Small intestine (tissue), 7 donors: ENCODE data around the gene VSIG8. TPM values are rescaled to one million over a fixed set of nuclear protein-coding genes. Genes with fewer than 3 reads are reported as not detected.
A peak's percentile ranks its signal among the peaks of the same experiment; 100 is the strongest.
"Not testable (repeated sequence)": the region's sequence is repeated elsewhere in the genome, so short reads cannot be mapped to it uniquely, and the experiment has no call there.

Source experiments
- DNase-seq, 2 donors: peaks; one replicate each; pipeline versions ENCODE4 v3.0.0 to v3.0.0-alpha.2; 2013
- FAIRE-seq: peaks from 2 replicates; lab custom pipeline; 2012; peaks lifted over from hg19 to GRCh38; lab: Jason Lieb, UNC
- H3K27ac ChIP-seq, 3 donors: one replicate each; pipeline ENCODE4 v1.5.1; 2013; ENCODE audit warnings: low read length in 2 of 3, mild to moderate bottlenecking in 2 of 3, control low read depth in 1 of 3, inconsistent platforms in 1 of 3, low read depth in 1 of 3, moderate library complexity in 1 of 3
- H3K27me3 ChIP-seq, 3 donors: one replicate each; pipeline ENCODE4 v1.6.1; 2013; ENCODE audit warnings: low read length in 3 of 3, inconsistent platforms in 1 of 3; ENCODE audit not compliant: control insufficient read depth in 3 of 3, insufficient read depth in 3 of 3
- H3K36me3 ChIP-seq, 3 donors: one replicate each; pipeline ENCODE4 v1.6.1; 2013; ENCODE audit warnings: low read length in 3 of 3, inconsistent platforms in 1 of 3, low read depth in 1 of 3, mild to moderate bottlenecking in 1 of 3, moderate library complexity in 1 of 3; ENCODE audit not compliant: control insufficient read depth in 3 of 3, insufficient read depth in 2 of 3
- H3K4me1 ChIP-seq, 3 donors: one replicate each; pipeline ENCODE4 v1.6.1; 2013; ENCODE audit warnings: low read length in 2 of 3, inconsistent platforms in 1 of 3, low read depth in 1 of 3, mild to moderate bottlenecking in 1 of 3, moderate library complexity in 1 of 3; ENCODE audit not compliant: control insufficient read depth in 3 of 3, insufficient read depth in 2 of 3
- H3K4me3 ChIP-seq, 3 donors: one replicate each; pipeline ENCODE4 v1.5.1; 2013; ENCODE audit warnings: low read length in 3 of 3, control low read depth in 1 of 3, inconsistent platforms in 1 of 3, low read depth in 1 of 3, mild to moderate bottlenecking in 1 of 3, moderate library complexity in 1 of 3
- H3K9me3 ChIP-seq, 2 donors: one replicate each; pipeline ENCODE4 v1.6.1; 2013; ENCODE audit warnings: low read depth in 1 of 2, low read length in 1 of 2; ENCODE audit not compliant: control insufficient read depth in 2 of 2, insufficient read depth in 1 of 2
- WGBS, 3 donors: extraction: QIAGEN DNeasy Blood & Tissue Kit; methylation state at CpG; one replicate each; pipeline ENCODE4 v1.1.7; 2013; 5-methylcytosine and 5-hydroxymethylcytosine counted together
- polyA plus RNA-seq, 4 donors: library from polyadenylated mRNA; stranded (reverse) in 3 of 4; unstranded in 1 of 4; fragments of 200-250 nt in 3 of 4; fragments of 120-200 nt in 1 of 4; gene quantifications; one replicate each; pipeline versions ENCODE4 v1.2.1 to v1.2.3, GENCODE V29; 2013
- donor health status: healthy with polysubstance abuse.
- donor health status: control.
- donor health status: control.
- donor health status: Bipolar disorder and iron deficiency.
- donor health status: healthy.

The VSIG8 gene
- polyA plus RNA-seq, 4 donors, result 0.09 to 0.19 TPM; not detected in 2

GRCh38 chr1:159900086-159900680 is 37.7 kb upstream of the VSIG8 start, which contains the start of gene CFAP45:
CFAP45 (minus strand) TSS chr1:159900165; CDS start chr1:159900098, 67 bp downstream.
- peaks cover 0 to 6% of the 10 kb centered on the region in 2 donors for H3K9me3 ChIP-seq
- 9 to 20% (median 11%) methylated on average over 30 of the region's 30 CpGs for WGBS, 3 donors
- FAIRE-seq (no peak), DNase-seq (peak; percentile 91 to 94)
- H3K27me3 ChIP-seq, result no peaks in the 10 kb centered on the region
- peak within 1 kb of the TSS; percentile 13 to 62 (median 46) for H3K27ac ChIP-seq
- peaks cover 0 to 19% (median 9%) of the 10 kb centered on the region in 3 donors for H3K4me1 ChIP-seq
- H3K4me3 ChIP-seq, result peak within 1 kb of the TSS in 1 of 3 donors; percentile 11
- H3K36me3 ChIP-seq, result no peaks in the 10 kb centered on the region

GRCh38 chr1:159899634-159900033 is 37.2 kb upstream of the VSIG8 start:
- not testable (repeated sequence) for H3K36me3 ChIP-seq, H3K27ac ChIP-seq, FAIRE-seq, H3K9me3 ChIP-seq, H3K4me3 ChIP-seq, H3K27me3 ChIP-seq, DNase-seq
- peaks cover 0 to 19% (median 9%) of the 10 kb centered on the region in 3 donors for H3K4me1 ChIP-seq
- 84 to 90% (median 89%) methylated on average over 11 to 14 of the region's 15 CpGs for WGBS, 3 donors

GRCh38 chr1:159898527-159898926 is 36.1 kb upstream of the VSIG8 start:
- no peaks in the 10 kb centered on the region for H3K27me3 ChIP-seq
- H3K36me3 ChIP-seq, result no peaks in the 10 kb centered on the region
- WGBS, 3 donors, result 84 to 85% (median 85%) methylated on average over 3 of the region's 3 CpGs
- no peak overlapping the region for H3K27ac ChIP-seq
- H3K4me3 ChIP-seq, result no peak overlapping the region
- no peak for FAIRE-seq
- no peaks in the 10 kb centered on the region for H3K9me3 ChIP-seq
- H3K4me1 ChIP-seq, result peaks cover 0 to 19% (median 9%) of the 10 kb centered on the region in 3 donors
- DNase-seq, result no peak

GRCh38 chr1:159897962-159898361 is 35.5 kb upstream of the VSIG8 start:
- H3K4me1 ChIP-seq, result peaks cover 0 to 19% (median 9%) of the 10 kb centered on the region in 3 donors
- WGBS, 3 donors, result 89 to 94% (median 93%) methylated on average over 3 of the region's 3 CpGs
- no peaks in the 10 kb centered on the region for H3K9me3 ChIP-seq
- no peaks in the 10 kb centered on the region for H3K36me3 ChIP-seq
- FAIRE-seq (no peak), DNase-seq (no peak)
- no peak overlapping the region for H3K4me3 ChIP-seq
- H3K27me3 ChIP-seq, result no peaks in the 10 kb centered on the region
- H3K27ac ChIP-seq, result no peak overlapping the region

GRCh38 chr1:159896546-159896930 is 34.1 kb upstream of the VSIG8 start:
- WGBS, 3 donors, result 65 to 85% (median 75%) methylated on average over 3 of the region's 3 CpGs
- Histone ChIP-seq H3K36me3 (no peaks in the 10 kb centered on the region), H3K4me1 (peaks cover 0 to 19% (median 9%) of the 10 kb centered on the region in 3 donors), H3K27ac (peak overlapping the region in 1 of 3 donors; percentile 18), H3K9me3 (no peaks in the 10 kb centered on the region), H3K4me3 (no peak overlapping the region), H3K27me3 (no peaks in the 10 kb centered on the region)
- FAIRE-seq (no peak), DNase-seq (no peak)

GRCh38 chr1:159895836-159896545 is 33.5 kb upstream of the VSIG8 start:
- peaks cover 0 to 19% (median 9%) of the 10 kb centered on the region in 3 donors for H3K4me1 ChIP-seq
- peak overlapping the region in 1 of 3 donors; percentile 18 for H3K27ac ChIP-seq
- H3K4me3 ChIP-seq, result no peak overlapping the region
- no peaks in the 10 kb centered on the region for H3K27me3 ChIP-seq
- WGBS, 3 donors, result 64 to 89% (median 81%) methylated on average over 6 of the region's 6 CpGs
- no peak for FAIRE-seq
- H3K36me3 ChIP-seq, result no peaks in the 10 kb centered on the region
- no peaks in the 10 kb centered on the region for H3K9me3 ChIP-seq
- no peak for DNase-seq

- DNase-seq (no peak), FAIRE-seq (no peak)
- Histone ChIP-seq H3K4me1 (peaks cover 0 to 12% (median 9%) of the 10 kb centered on the region in 3 donors), H3K27me3 (no peaks in the 10 kb centered on the region), H3K9me3 (no peaks in the 10 kb centered on the region), H3K27ac (no peak overlapping the region), H3K4me3 (no peak overlapping the region), H3K36me3 (no peaks in the 10 kb centered on the region)
- WGBS, 3 donors, result 75 to 82% (median 80%) methylated on average over 3 of the region's 3 CpGs
These were observed 32.8 kb upstream of the VSIG8 start for GRCh38 chr1:159895286-159895685.

GRCh38 chr1:159892944-159893343 is 30.5 kb upstream of the VSIG8 start:
- DNase-seq, result peak; percentile 38 to 58
- no peak for FAIRE-seq

More at GRCh38 chr1:159892944-159893343, 30.5 kb upstream of the VSIG8 start:
- WGBS, 3 donors, result 64 to 87% (median 75%) methylated on average over 5 of the region's 5 CpGs
- H3K27ac ChIP-seq, result no peak overlapping the region
- no peaks in the 10 kb centered on the region for H3K27me3 ChIP-seq
- peaks cover 0 to 8% (median 3%) of the 10 kb centered on the region in 3 donors for H3K4me1 ChIP-seq
- no peaks in the 10 kb centered on the region for H3K9me3 ChIP-seq
- no peak overlapping the region for H3K4me3 ChIP-seq
- H3K36me3 ChIP-seq, result no peaks in the 10 kb centered on the region
